Endothelial cell of umbilical vein (primary cell): ENCODE data around the gene GPS1.

Experiments
- CTCF ChIP-seq, 2 donors: IDR thresholded peaks; 1 replicate in 1 of 2; 2 replicates in 1 of 2; pipeline ENCODE4 v1.5.1; 2011; ENCODE audit warnings: low read length in 2 of 2, mild to moderate bottlenecking in 2 of 2, moderate library complexity in 2 of 2, control low read depth in 1 of 2, inconsistent platforms in 1 of 2, low read depth in 1 of 2; ENCODE audit not compliant: insufficient read depth in 1 of 2; ENCODE audit errors: extremely low read depth in 1 of 2
- EZH2 ChIP-seq: IDR thresholded peaks from 2 replicates; pipeline ENCODE4 v1.6.1; 2012; ENCODE audit warnings: borderline replicate concordance, low read depth, mild to moderate bottlenecking, moderate library complexity, low read length, inconsistent platforms; ENCODE audit not compliant: severe bottlenecking
- FOS ChIP-seq: IDR thresholded peaks from 2 replicates; pipeline ENCODE4 v1.6.1; 2011; ENCODE audit warnings: mild to moderate bottlenecking, low read length, moderate library complexity, borderline replicate concordance; ENCODE audit not compliant: insufficient read depth
- GATA2 ChIP-seq: IDR thresholded peaks from 2 replicates; pipeline ENCODE4 v1.7.0; 2011; ENCODE audit warnings: low read depth, mild to moderate bottlenecking, moderate library complexity, mixed read lengths, low read length; ENCODE audit not compliant: insufficient read length, insufficient read depth
- JUN ChIP-seq: IDR thresholded peaks from 2 replicates; pipeline ENCODE4 v1.6.1; 2011; ENCODE audit warnings: borderline replicate concordance, low read depth; ENCODE audit not compliant: insufficient read length, insufficient read depth
- MAX ChIP-seq: IDR thresholded peaks from 2 replicates; pipeline ENCODE4 v1.6.1; 2011; ENCODE audit not compliant: insufficient read depth, insufficient read length
- MYC ChIP-seq: IDR thresholded peaks from one replicate; pipeline ENCODE4 v1.6.1; 2011; ENCODE audit warnings: mild to moderate bottlenecking, low read depth, low read length
- POLR2A ChIP-seq: IDR thresholded peaks from 2 replicates; pipeline ENCODE4 v1.6.1; 2012; ENCODE audit warnings: low read depth, mild to moderate bottlenecking, control low read depth, low read length
- POLR2AphosphoS5 ChIP-seq: IDR thresholded peaks from 2 replicates; pipeline ENCODE4 v1.6.1; 2012; ENCODE audit warnings: low read depth, mild to moderate bottlenecking, control low read depth, low read length, moderate library complexity; ENCODE audit not compliant: insufficient read depth

DNA sequence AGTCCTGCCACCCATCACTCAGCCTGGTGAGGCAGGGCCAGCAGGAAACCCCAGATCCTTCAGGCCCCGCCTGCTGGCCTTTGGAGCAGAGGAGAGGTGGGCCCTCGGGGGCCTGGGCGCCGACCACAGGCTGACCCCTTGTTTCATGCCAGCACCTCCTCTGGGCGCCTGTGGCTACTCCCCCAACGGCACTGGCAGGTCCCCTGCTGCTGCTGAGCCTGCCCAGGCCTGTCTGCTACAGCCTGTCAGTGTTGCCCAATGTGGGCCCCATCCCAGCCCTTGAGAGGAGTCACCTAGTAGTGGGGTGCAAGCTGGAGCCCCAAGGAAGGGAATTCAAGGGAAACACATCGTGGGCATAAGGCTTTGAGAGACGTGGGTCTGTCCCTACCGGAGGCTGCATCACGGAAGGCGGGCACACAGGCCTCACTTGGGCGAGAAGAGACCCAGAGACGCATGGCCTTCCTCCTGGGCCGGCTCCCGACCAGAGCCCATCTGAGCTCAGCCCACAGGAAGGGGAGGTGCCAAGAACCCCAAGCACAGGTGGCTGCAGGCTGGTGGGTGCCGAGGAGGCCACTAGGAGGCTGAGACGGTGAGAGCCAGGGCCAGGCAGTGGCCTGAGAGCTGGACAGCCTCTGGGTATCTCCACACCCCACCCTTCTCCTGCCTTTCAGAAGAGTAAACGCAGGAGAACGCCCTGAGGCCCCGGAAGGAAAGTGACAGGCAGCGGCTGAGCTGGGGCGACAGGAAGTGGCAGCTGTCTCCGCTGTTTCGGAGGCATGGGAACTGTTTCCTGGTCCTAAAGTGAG, 54.4 kb downstream of the GPS1 start:
- TF ChIP-seq CTCF (IDR thresholded peaks at IDR 0.05; ENCODE audit: extremely low read depth in 1 of 2, insufficient read depth in 1 of 2, low read depth in 1 of 2, low read length in 2 of 2), result peak; percentile 23 to 35
- TF ChIP-seq POLR2A, result no peak
- no peak for TF ChIP-seq JUN
- TF ChIP-seq MYC, result no peak
- TF ChIP-seq EZH2, result no peak
- TF ChIP-seq MAX, result no peak
- TF ChIP-seq GATA2, result no peak
- TF ChIP-seq POLR2AphosphoS5, result no peak
- no peak for TF ChIP-seq FOS
